PC-3 (cell line): ENCODE results near the gene NLRX1. TPM values are rescaled to one million over a fixed set of nuclear protein-coding genes. Genes with fewer than 3 reads are reported as not detected.

Source experiments
- ATAC-seq: fragments of 200-7000 bp; cut with Tn5 transposase; 2 replicates; pipeline ENCODE4 v1.9.1; 2020; ENCODE audit warnings: mild to moderate bottlenecking, moderate library complexity
- BruUV-seq: library from RNA; stranded (reverse); fragments of 400-500 nt; replicated peaks from 2 replicates; lab custom pipeline; 2021; lab: Mats Ljungman, UMichigan
- CTCF ChIA-PET: fragments of 300-600 bp; sonication (Branson Sonifier 250); formaldehyde crosslinking; loops from one replicate; lab custom pipeline; 2022; ENCODE audit warnings: antibody characterized with exemption; lab: Charles Lee
- POLR2A ChIA-PET: fragments of 300-600 bp; sonication (Branson Sonifier 250); formaldehyde crosslinking; loops from one replicate; lab custom pipeline; 2022; ENCODE audit warnings: antibody characterized with exemption; ENCODE audit not compliant: unreplicated experiment; lab: Charles Lee
- DNase-seq: peaks from one replicate; pipeline ENCODE4 v3.0.0-alpha.2; 2015
- H2AFZ ChIP-seq: fragments of 300-600 bp; sonication (generic); 2 replicates; pipeline ENCODE4 v1.6.0; 2016; ENCODE audit warnings: antibody characterized with exemption, low read length
- H3F3A ChIP-seq: fragments of 300-600 bp; sonication (generic); one replicate; pipeline ENCODE4 v1.6.0; 2017; ENCODE audit warnings: antibody characterized with exemption, low read length, control low read depth, mild to moderate bottlenecking; ENCODE audit not compliant: unreplicated experiment
- H3K27ac ChIP-seq: fragments of 300-600 bp; sonication (generic); 2 replicates; pipeline ENCODE4 v1.5.1; 2016; ENCODE audit warnings: mild to moderate bottlenecking, low read length
- H3K27me3 ChIP-seq: fragments of 300-600 bp; sonication (generic); 2 replicates; pipeline ENCODE4 v1.6.1; 2016; ENCODE audit warnings: low read length, mixed read lengths
- H3K36me3 ChIP-seq: fragments of 300-600 bp; sonication (generic); 2 replicates; pipeline ENCODE4 v1.6.1; 2016; ENCODE audit warnings: low read depth, mixed run types, low read length, mixed read lengths
- H3K4me1 ChIP-seq: fragments of 300-600 bp; sonication (generic); 2 replicates; pipeline ENCODE4 v1.5.1; 2016; ENCODE audit warnings: low read length; ENCODE audit not compliant: insufficient read depth
- H3K4me2 ChIP-seq: fragments of 300-600 bp; sonication (generic); 2 replicates; pipeline ENCODE4 v1.6.0; 2016; ENCODE audit warnings: low read length
- H3K4me3 ChIP-seq: fragments of 300-600 bp; sonication (generic); 2 replicates; pipeline ENCODE4 v1.5.1; 2016; ENCODE audit warnings: mild to moderate bottlenecking, low read length, mixed read lengths
- H3K79me2 ChIP-seq: fragments of 300-600 bp; sonication (generic); 2 replicates; pipeline ENCODE4 v1.6.1; 2017; ENCODE audit warnings: low read length, mixed read lengths
- H3K9ac ChIP-seq: fragments of 300-600 bp; sonication (generic); 2 replicates; pipeline ENCODE4 v1.6.0; 2016; ENCODE audit warnings: mild to moderate bottlenecking, low read length
- H3K9me2 ChIP-seq: fragments of 300-600 bp; sonication (generic); replicated peaks from 2 replicates; pipeline ENCODE4 v1.6.1; 2016; ENCODE audit warnings: mixed run types, low read length, mixed read lengths
- H3K9me3 ChIP-seq: fragments of 300-600 bp; sonication (generic); 2 replicates; pipeline ENCODE4 v1.6.1; 2016; ENCODE audit warnings: low read length, mixed read lengths
- H4K20me1 ChIP-seq: fragments of 300-600 bp; sonication (generic); 2 replicates; pipeline ENCODE4 v1.6.1; 2016; ENCODE audit warnings: low read length, mixed read lengths
- CTCF ChIP-seq: fragments of 300-600 bp; sonication (generic); conservative IDR thresholded peaks from 2 replicates; pipeline ENCODE4 v1.5.1; 2017; ENCODE audit warnings: antibody characterized with exemption, low read depth, mild to moderate bottlenecking, low read length
- EZH2 ChIP-seq: fragments of 300-600 bp; sonication (generic); IDR thresholded peaks from one replicate; pipeline ENCODE4 v1.6.1; 2017; ENCODE audit warnings: antibody characterized with exemption, mild to moderate bottlenecking, low read length; ENCODE audit not compliant: unreplicated experiment
- EZH2phosphoT487 ChIP-seq: fragments of 300-600 bp; sonication (generic); IDR thresholded peaks from 2 replicates; pipeline ENCODE4 v1.6.1; 2018; ENCODE audit warnings: mild to moderate bottlenecking, antibody characterized with exemption, low read length, borderline replicate concordance
- intact Hi-C: fragments of 100-400 bp; cut with micrococcal nuclease; formaldehyde crosslinking; loops from 2 replicates; pipeline ENCODE4 v1.9.0; 2023
- total RNA-seq: library from RNA; depleted of rRNA; stranded (reverse); fragments of >200 nt; gene quantifications from 2 replicates; pipeline ENCODE4 v1.2.3, GENCODE V29; 2014

The NLRX1 gene
- total RNA-seq, 1 experiment from 2014 or later = 17.2 TPM

- intact Hi-C loops = no loop called here
- peak; percentile 99 for ATAC-seq
- peaks cover 84% of the 10 kb centered on the region for H3K79me2 ChIP-seq
- peak overlapping the region; percentile 17; the same call in 1 of the 2 replicates for H2AFZ ChIP-seq
- POLR2A ChIA-PET = no interaction called here
- H3K9me3 ChIP-seq = no peaks in the 10 kb centered on the region
- H3K27ac ChIP-seq = peak overlapping the region; percentile 90
- peaks cover 27% of the 10 kb centered on the region for H3K4me1 ChIP-seq
- peak; percentile 99 for DNase-seq
- H3K9me2 ChIP-seq = no peaks in the 10 kb centered on the region
- H3F3A ChIP-seq = no peaks in the 10 kb centered on the region
- H3K27me3 ChIP-seq = no peaks in the 10 kb centered on the region
- TF ChIP-seq CTCF (no peak), EZH2 (no peak), EZH2phosphoT487 (no peak)
- peak overlapping the region; percentile 66 for H3K4me2 ChIP-seq
- CTCF ChIA-PET = no interaction called here
- peak overlapping the region; percentile 37 for H3K4me3 ChIP-seq
- H3K36me3 ChIP-seq = no peaks in the 10 kb centered on the region
- BruUV-seq = TSS peak; percentile 97
- H4K20me1 ChIP-seq = no peaks in the 10 kb centered on the region
- peak overlapping the region; percentile 51 for H3K9ac ChIP-seq
Measured at GRCh38 chr11:119218141-119218878, 49.8 kb downstream of the NLRX1 start.

DNA sequence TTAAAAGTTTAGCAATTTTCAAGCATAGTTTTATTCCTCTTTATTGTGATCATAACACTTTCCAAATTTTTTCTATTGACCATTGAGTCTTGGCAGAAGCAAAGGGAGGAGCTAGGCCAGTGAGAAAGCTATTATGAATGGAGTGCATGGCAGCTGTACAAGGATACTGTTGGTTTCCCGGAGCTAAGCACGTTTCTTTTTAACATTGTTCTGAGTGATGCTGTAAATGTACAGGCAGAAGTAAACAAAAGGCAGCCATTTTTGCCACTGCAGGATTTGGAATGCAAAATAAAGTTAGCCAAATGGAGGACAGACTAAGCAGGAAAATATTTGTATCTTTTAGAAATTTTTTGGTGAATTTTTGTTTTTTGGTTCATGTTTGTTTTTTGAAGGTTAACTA lies 53.8 kb downstream of the NLRX1 start:
- Histone ChIP-seq H3K9me3 (no peaks in the 10 kb centered on the region), H3K4me3 (no peak overlapping the region), H3K79me2 (peaks cover 80% of the 10 kb centered on the region), H3K36me3 (no peaks in the 10 kb centered on the region), H3F3A (no peaks in the 10 kb centered on the region), H3K9me2 (no peaks in the 10 kb centered on the region), H3K4me2 (no peak overlapping the region), H4K20me1 (no peaks in the 10 kb centered on the region), H2AFZ (peak overlapping the region; percentile 25), H3K27me3 (no peaks in the 10 kb centered on the region), H3K27ac (no peak overlapping the region), H3K4me1 (peaks cover 26% of the 10 kb centered on the region), H3K9ac (no peak overlapping the region)
- DNase-seq = peak; percentile 28
- no peak for ATAC-seq
- intact Hi-C loops = no loop called here
- CTCF ChIA-PET = no interaction called here
- BruUV-seq = no TSS peak
- no peak for TF ChIP-seq EZH2phosphoT487
- no peak for TF ChIP-seq CTCF
- TF ChIP-seq EZH2 = no peak
- POLR2A ChIA-PET = no interaction called here

GRCh38 chr11:119222891-119223290 lies 54.4 kb downstream of the NLRX1 start:
- no peak overlapping the region for H3K4me2 ChIP-seq
- no peaks in the 10 kb centered on the region for H3K9me2 ChIP-seq
- H3K4me1 ChIP-seq = peaks cover 20% of the 10 kb centered on the region
- intact Hi-C loops = no loop called here
- ATAC-seq (no peak), DNase-seq (no peak)
- H4K20me1 ChIP-seq = no peaks in the 10 kb centered on the region
- no peaks in the 10 kb centered on the region for H3K36me3 ChIP-seq
- no peak overlapping the region for H3K9ac ChIP-seq
- no peaks in the 10 kb centered on the region for H3F3A ChIP-seq
- ChIA-PET POLR2A (no interaction called here), CTCF (no interaction called here)
- H3K79me2 ChIP-seq = peaks cover 80% of the 10 kb centered on the region
- no peak for TF ChIP-seq EZH2phosphoT487
- TF ChIP-seq EZH2 = no peak
- TF ChIP-seq CTCF = no peak
- no TSS peak for BruUV-seq
- H2AFZ ChIP-seq = peak overlapping the region; percentile 25; the same call in 1 of the 2 replicates
- no peaks in the 10 kb centered on the region for H3K27me3 ChIP-seq
- no peak overlapping the region for H3K27ac ChIP-seq
- H3K9me3 ChIP-seq = no peaks in the 10 kb centered on the region
- no peak overlapping the region for H3K4me3 ChIP-seq
